Esophagus muscularis mucosa (tissue), 3 donors: ENCODE measurements around the gene THADA.

ENCODE experiments used
- CTCF ChIP-seq, 3 experiments: fragments of 200-600 bp in 2 of 3; fragments of 450-650 bp in 1 of 3; sonication (generic) in 2 of 3; IDR thresholded peaks; one replicate each; pipeline ENCODE4 v1.5.1; 2017 to 2019; ENCODE audit warnings: antibody characterized with exemption in 3 of 3, mild to moderate bottlenecking in 2 of 3, moderate library complexity in 1 of 3
- POLR2A ChIP-seq: fragments of 450-650 bp; IDR thresholded peaks from one replicate; pipeline ENCODE4 v1.6.1; 2017; ENCODE audit warnings: antibody characterized with exemption, moderate library complexity, mild to moderate bottlenecking, low read depth
- POLR2AphosphoS5 ChIP-seq, 2 donors: sonication (generic); formaldehyde crosslinking; IDR thresholded peaks; one replicate each; pipeline ENCODE4 v1.6.1; 2017; ENCODE audit warnings: antibody characterized with exemption in 2 of 2

- TF ChIP-seq CTCF (IDR thresholded peaks at IDR 0.05) (no peak), POLR2AphosphoS5 (IDR thresholded peaks at IDR 0.05) (peak; percentile 83 to 91), POLR2A (no peak)
Measured at GRCh38 chr2:43540021-43540779, 55.6 kb downstream of the THADA start.
